Psoas muscle (tissue), 8 donors: Measurements from ENCODE around the gene RETREG2. TPM values are rescaled to one million over a fixed set of nuclear protein-coding genes. Genes with fewer than 3 reads are reported as not detected.

Experiments used
- ATAC-seq, 4 donors: fragments of 200-7000 bp; cut with Tn5 transposase; one replicate each; pipeline ENCODE4 v1.9.1; 2020; ENCODE audit warnings: moderate library complexity in 3 of 4, mild to moderate bottlenecking in 2 of 4
- DNase-seq, 2 donors: peaks; one replicate each; pipeline ENCODE4 v3.0.0-alpha.2; 2020
- H3K27ac ChIP-seq: fragments of 200-600 bp; one replicate; pipeline ENCODE4 v1.8.0; 2022
- H3K27me3 ChIP-seq, 3 donors: fragments of 200-600 bp in 1 of 3; one replicate each; pipeline versions ENCODE4 v1.6.1 to v1.8.0; 2013 to 2022; ENCODE audit warnings: low read length in 2 of 3, mild to moderate bottlenecking in 2 of 3, moderate library complexity in 1 of 3; ENCODE audit not compliant: insufficient read depth in 3 of 3
- H3K36me3 ChIP-seq, 2 donors: fragments of 200-600 bp in 1 of 2; one replicate each; pipeline versions ENCODE4 v1.6.1 to v1.8.0; 2013 to 2022; ENCODE audit warnings: low read depth in 1 of 2, mild to moderate bottlenecking in 1 of 2, moderate library complexity in 1 of 2; ENCODE audit not compliant: insufficient read depth in 1 of 2
- H3K4me1 ChIP-seq: fragments of 200-600 bp; one replicate; pipeline ENCODE4 v1.8.0; 2022
- H3K4me3 ChIP-seq: fragments of 200-600 bp; one replicate; pipeline ENCODE4 v1.8.0; 2022; ENCODE audit warnings: mild to moderate bottlenecking
- H3K9me3 ChIP-seq: fragments of 200-600 bp; one replicate; pipeline ENCODE4 v1.8.0; 2022
- CTCF ChIP-seq: fragments of 200-600 bp; IDR thresholded peaks from one replicate; pipeline ENCODE4 v1.8.0; 2022; ENCODE audit warnings: antibody characterized with exemption
- WGBS, 3 donors: extraction: QIAGEN DNeasy Blood & Tissue Kit; methylation state at CpG; one replicate each; pipeline versions ENCODE4 v1.1.6 to v1.1.7; 2013; 5-methylcytosine and 5-hydroxymethylcytosine counted together
- intact Hi-C, 2 donors: fragments of 100-400 bp; cut with DNase I; formaldehyde crosslinking; loops; one replicate each; pipeline versions ENCODE4 v1.11.0 to v1.14.2; 2022
- polyA plus RNA-seq, 3 donors: library from polyadenylated mRNA; stranded (reverse); fragments of 200-250 nt; gene quantifications; one replicate each; pipeline ENCODE4 v1.2.3, GENCODE V29; 2013
- total RNA-seq, 4 donors: library from RNA; stranded (reverse); fragmentation: NEBNext Ultra II Directional in 2 of 4; extraction: Animal tissue kit (Norgen Biotek cat#: 25700) in 2 of 4; gene quantifications; one replicate each; pipeline versions ENCODE4 v1.2.1 to v1.2.4, GENCODE V29; 2021 to 2023
- donor health status: healthy with polysubstance abuse.
- donor health status: DM: no; HTN: no; CAD: no; lungs with moderate emphysema.
- donor health status: Bipolar disorder and iron deficiency.
- donor health status: healthy.
- donor health status: DM: yes; HTN: yes; CAD: no.
- donor health status: DM: no; HTN: no; CAD: no.
- donor health status: DM: no; HTN: no; CAD: no.
- donor health status: DM: yes; HTN: yes; CAD: no.

Gene RETREG2
- total and polyA plus RNA-seq, 7 donors = 28.1 to 71.4 (median 38.1) TPM

GRCh38 chr2:219171231-219171651, 6.8 kb upstream of the RETREG2 start:
- DNase-seq = peak; percentile 66 to 84
- Histone ChIP-seq H3K27ac (peak overlapping the region; percentile 75), H3K4me1 (peaks cover 41% of the 10 kb centered on the region), H3K36me3 (peaks cover 0 to 40% of the 10 kb centered on the region in 2 donors), H3K9me3 (no peaks in the 10 kb centered on the region), H3K27me3 (no peaks in the 10 kb centered on the region), H3K4me3 (no peak overlapping the region)
- 15 to 32% (median 17%) methylated on average over 6 of the region's 6 CpGs for WGBS, 3 donors
- peak; percentile 73 for TF ChIP-seq CTCF
- intact Hi-C loops = loop anchor here (10.0 kb wide), 3 partner anchors 194 to 776 kb away; partner anchors contain the start of genes CHPF (in 1 of the 2), CTDSP1 (in 1 of the 2) and TMEM198 (in 1 of the 2)
- peak; percentile 75 to 87 (median 82) for ATAC-seq

GRCh38 chr2:219172231-219173154, 5.6 kb upstream of the RETREG2 start:
- H3K27ac ChIP-seq = peak overlapping the region; percentile 75
- no peaks in the 10 kb centered on the region for H3K27me3 ChIP-seq
- H3K4me3 ChIP-seq = no peak overlapping the region
- peaks cover 0 to 40% of the 10 kb centered on the region in 2 donors for H3K36me3 ChIP-seq
- H3K9me3 ChIP-seq = no peaks in the 10 kb centered on the region
- WGBS, 3 donors = 82 to 87% (median 83%) methylated on average over 16 of the region's 16 CpGs
- intact Hi-C loops = loop anchor here (10.0 kb wide), 3 partner anchors 192 to 778 kb away; partner anchors contain the start of genes CHPF (in 1 of the 2), CTDSP1 (in 1 of the 2) and TMEM198 (in 1 of the 2)
- peaks cover 41% of the 10 kb centered on the region for H3K4me1 ChIP-seq
- TF ChIP-seq CTCF = no peak
- DNase-seq (no peak), ATAC-seq (no peak)

- H3K4me3 ChIP-seq = no peak overlapping the region
- peaks cover 0 to 40% of the 10 kb centered on the region in 2 donors for H3K36me3 ChIP-seq
- 87 to 92% (median 87%) methylated on average over 6 of the region's 6 CpGs for WGBS, 3 donors
- no peaks in the 10 kb centered on the region for H3K9me3 ChIP-seq
- intact Hi-C loops = loop anchor here (10.0 kb wide), 3 partner anchors 192 to 778 kb away; partner anchors contain the start of genes CHPF (in 1 of the 2), CTDSP1 (in 1 of the 2) and TMEM198 (in 1 of the 2)
- ATAC-seq (no peak), DNase-seq (no peak)
- H3K27ac ChIP-seq = no peak overlapping the region
- H3K27me3 ChIP-seq = no peaks in the 10 kb centered on the region
- no peak for TF ChIP-seq CTCF
- peaks cover 41% of the 10 kb centered on the region for H3K4me1 ChIP-seq
Measured at GRCh38 chr2:219173176-219173575, 4.9 kb upstream of the RETREG2 start.

- Histone ChIP-seq H3K27me3 (no peaks in the 10 kb centered on the region), H3K27ac (peak overlapping the region; percentile 9), H3K4me1 (peaks cover 46% of the 10 kb centered on the region), H3K9me3 (no peaks in the 10 kb centered on the region), H3K36me3 (peaks cover 0 to 40% of the 10 kb centered on the region in 2 donors), H3K4me3 (no peak overlapping the region)
- no peak for DNase-seq
- WGBS, 3 donors = 75 to 80% (median 80%) methylated on average over 3 of the region's 3 CpGs
- no peak for ATAC-seq
- TF ChIP-seq CTCF = no peak
- intact Hi-C loops = loop anchor here (10.0 kb wide), 3 partner anchors 191 to 779 kb away; partner anchors contain the start of genes CHPF (in 1 of the 2), CTDSP1 (in 1 of the 2) and TMEM198 (in 1 of the 2)
Measured at GRCh38 chr2:219174146-219174545, 3.9 kb upstream of the RETREG2 start.
